GM19395 (cell line): ENCODE measurements around the gene CD46.

Experiments used
- ATAC-seq: cut with Tn5 transposase; IDR thresholded peaks from one replicate; pipeline ENCODE4 v1.9.1; 2021; ENCODE audit warnings: mild to moderate bottlenecking, moderate library complexity; ENCODE audit not compliant: unreplicated experiment

Gene CD46

GRCh38 chr1:207793327-207793726, 41.5 kb downstream of the CD46 start:
- no peak for ATAC-seq

- no peak for ATAC-seq
Measured at GRCh38 chr1:207794861-207795260, 43.0 kb downstream of the CD46 start.

GRCh38 chr1:207797229-207797973, 45.5 kb downstream of the CD46 start:
- ATAC-seq: peak; percentile 89

- ATAC-seq: no peak
Measured at GRCh38 chr1:207798847-207799246, 47.0 kb downstream of the CD46 start.

- ATAC-seq: no peak
Measured at GRCh38 chr1:207799989-207800648, 48.3 kb downstream of the CD46 start.

- ATAC-seq: no peak
Measured at GRCh38 chr1:207801819-207802218, 50.0 kb downstream of the CD46 start.

GRCh38 chr1:207803678-207804077, 51.8 kb downstream of the CD46 start:
- ATAC-seq: no peak

- ATAC-seq: no peak
Measured at GRCh38 chr1:207804721-207805468, 53.0 kb downstream of the CD46 start.

GRCh38 chr1:207805841-207806421, 54.1 kb downstream of the CD46 start:
- ATAC-seq: no peak

GRCh38 chr1:207806531-207807325, 54.9 kb downstream of the CD46 start:
- ATAC-seq: no peak

- ATAC-seq: no peak
Measured at GRCh38 chr1:207807326-207807689, 55.5 kb downstream of the CD46 start.

- ATAC-seq: no peak
Measured at GRCh38 chr1:207807690-207808321, 56.0 kb downstream of the CD46 start.

GRCh38 chr1:207808322-207808705, 56.5 kb downstream of the CD46 start:
- no peak for ATAC-seq

- no peak for ATAC-seq
Measured at GRCh38 chr1:207808911-207809555, 57.2 kb downstream of the CD46 start.

- no peak for ATAC-seq
Measured at GRCh38 chr1:207810173-207810572, 58.3 kb downstream of the CD46 start.

- no peak for ATAC-seq
Measured at GRCh38 chr1:207810606-207811295, 58.9 kb downstream of the CD46 start.

- no peak for ATAC-seq
Measured at GRCh38 chr1:207811319-207811718, 59.5 kb downstream of the CD46 start.

- ATAC-seq: no peak
Measured at GRCh38 chr1:207811920-207812720, 60.3 kb downstream of the CD46 start.
